ENCODE data around the gene NCKAP5.

NCKAP5 gene

GRCh38 chr2:133062931-133063665 lies 505.2 kb downstream of the NCKAP5 start:
- DNase-seq, result no peak

GRCh38 chr2:133061874-133062593 lies 506.2 kb downstream of the NCKAP5 start:
- peak; percentile 10 for DNase-seq

GRCh38 chr2:133054297-133054696 lies 514.0 kb downstream of the NCKAP5 start:
- no peak for DNase-seq

GRCh38 chr2:133053541-133053940 lies 514.7 kb downstream of the NCKAP5 start:
- no peak for DNase-seq

GRCh38 chr2:133045787-133046186 lies 522.5 kb downstream of the NCKAP5 start:
- peak; percentile 19 for DNase-seq

- DNase-seq, result no peak
Measured at GRCh38 chr2:133044556-133044955, 523.7 kb downstream of the NCKAP5 start.

GRCh38 chr2:133040170-133040569 lies 528.1 kb downstream of the NCKAP5 start:
- no peak for DNase-seq

- DNase-seq, result no peak
Measured at GRCh38 chr2:133039531-133039930, 528.7 kb downstream of the NCKAP5 start.

GRCh38 chr2:133026536-133027177 lies 541.6 kb downstream of the NCKAP5 start:
- DNase-seq, result no peak

GRCh38 chr2:133025004-133025403 lies 543.3 kb downstream of the NCKAP5 start:
- no peak for DNase-seq

GRCh38 chr2:133012847-133013734 lies 555.2 kb downstream of the NCKAP5 start:
- DNase-seq, result no peak

GRCh38 chr2:133004623-133005022 lies 563.6 kb downstream of the NCKAP5 start:
- no peak for DNase-seq

GRCh38 chr2:132999421-132999820 lies 568.8 kb downstream of the NCKAP5 start:
- DNase-seq, result no peak

- DNase-seq, result no peak
Measured at GRCh38 chr2:132998221-132998620, 570.0 kb downstream of the NCKAP5 start.

GRCh38 chr2:132991471-132992045 lies 576.7 kb downstream of the NCKAP5 start:
- DNase-seq, result no peak

GRCh38 chr2:132984731-132985130 lies 583.5 kb downstream of the NCKAP5 start:
- no peak for DNase-seq

- DNase-seq, result no peak
Measured at GRCh38 chr2:132980304-132980703, 588.0 kb downstream of the NCKAP5 start.

- DNase-seq, result no peak
Measured at GRCh38 chr2:132979339-132980093, 588.7 kb downstream of the NCKAP5 start.

GRCh38 chr2:132978840-132979239 lies 589.4 kb downstream of the NCKAP5 start:
- DNase-seq, result no peak

- no peak for DNase-seq
Measured at GRCh38 chr2:132977812-132978529, 590.3 kb downstream of the NCKAP5 start.
